RWPE1 (cell line): Measurements from ENCODE around the gene ABCB9.

Experiments
- CTCF ChIA-PET: fragments of 350-600 bp; sonication (Branson Sonifier 250); formaldehyde crosslinking; extraction: SDS; loops from one replicate; lab custom pipeline; 2021; lab: Yijun Ruan, JAX
- POLR2A ChIA-PET: fragments of 400-600 bp; formaldehyde crosslinking; extraction: SDS; loops from one replicate; lab custom pipeline; 2020; ENCODE audit warnings: antibody characterized with exemption; ENCODE audit not compliant: low non-redundant PET; lab: Yijun Ruan, JAX
- DNase-seq: peaks from one replicate; pipeline ENCODE4 v3.0.0; 2012; ENCODE audit warnings: low spot score
- H3K27ac ChIP-seq: fragments of 450-650 bp; 2 replicates; pipeline ENCODE4 v1.5.1; 2017
- CTCF ChIP-seq: fragments of 450-650 bp; conservative IDR thresholded peaks from 2 replicates; pipeline ENCODE4 v1.5.1; 2017; ENCODE audit warnings: low read depth, mild to moderate bottlenecking

ABCB9 gene

GRCh38 chr12:122891661-122892525 lies 74.4 kb downstream of the ABCB9 start:
- ChIA-PET CTCF (interaction anchor here (0.5 to 1.5 kb wide), 3 partner anchors 25 to 56 kb away, joined by 3 to 9 read pairs (median 4); no protein-coding TSS in a partner anchor), POLR2A (no interaction called here)
- TF ChIP-seq CTCF = no peak
- DNase-seq = no peak
- peak overlapping the region; percentile 85 for H3K27ac ChIP-seq

GRCh38 chr12:122889761-122890520 lies 76.3 kb downstream of the ABCB9 start:
- CTCF ChIA-PET = interaction anchor here (0.6 to 1.8 kb wide), 7 partner anchors 10 to 63 kb away, joined by 3 to 7 read pairs (median 4); no protein-coding TSS in a partner anchor
- POLR2A ChIA-PET = no interaction called here
- TF ChIP-seq CTCF = no peak
- peak overlapping the region; percentile 100 for H3K27ac ChIP-seq
- no peak for DNase-seq

- CTCF ChIA-PET = interaction anchor here (0.6 to 1.8 kb wide), 7 partner anchors 21 to 136 kb away, joined by 3 to 7 read pairs (median 3); partner anchors contain the start of gene DENR
- peak overlapping the region; percentile 100 for H3K27ac ChIP-seq
- TF ChIP-seq CTCF = no peak
- DNase-seq = peak; percentile 98
- POLR2A ChIA-PET = interaction anchor here (0.5 to 0.7 kb wide), 2 partner anchors 16 to 344 kb away, joined by 3 read pairs; no protein-coding TSS in a partner anchor
Measured at GRCh38 chr12:122888232-122888752, 78.0 kb downstream of the ABCB9 start.

GRCh38 chr12:122887819-122888212 lies 78.4 kb downstream of the ABCB9 start:
- POLR2A ChIA-PET = no interaction called here
- no peak for TF ChIP-seq CTCF
- DNase-seq = no peak
- H3K27ac ChIP-seq = peak overlapping the region; percentile 100
- CTCF ChIA-PET = interaction anchor here (0.8 to 1.8 kb wide), 6 partner anchors 20 to 135 kb away, joined by 3 to 7 read pairs (median 4); partner anchors contain the start of gene DENR

GRCh38 chr12:122886851-122887818 lies 79.1 kb downstream of the ABCB9 start:
- CTCF ChIA-PET = interaction anchor here (0.8 to 0.9 kb wide), 2 partner anchors 19 to 60 kb away, joined by 3 read pairs; no protein-coding TSS in a partner anchor
- TF ChIP-seq CTCF = no peak
- peak; percentile 97 for DNase-seq
- POLR2A ChIA-PET = no interaction called here
- H3K27ac ChIP-seq = peak overlapping the region; percentile 100
